Measurements from ENCODE around the gene DNAJC30. TPM values are rescaled to one million over a fixed set of nuclear protein-coding genes. Genes with fewer than 3 reads are reported as not detected.

DNAJC30 gene
- total and polyA plus RNA-seq, 2 of the 8 experiments (the other 6 are each of a cell fraction or from before 2014, with no cell fraction given), result 6.1 to 6.3 TPM

GRCh38 chr7:73727952-73728351, 44.7 kb upstream of the DNAJC30 start:
- Histone ChIP-seq H3K79me1 (ENCODE audit: low read depth, low read length) (no peaks in the 10 kb centered on the region), H3K27ac (ENCODE audit: low read depth, low read length) (no peak overlapping the region), H3K79me2 (ENCODE audit: control insufficient read depth in 1 of 2, insufficient read depth in 2 of 2, low read length in 2 of 2) (no peaks in the 10 kb centered on the region), H3K14ac (ENCODE audit: insufficient read length) (no peak overlapping the region), H3K27me3 (replicated peaks in 1 of 4; ENCODE audit: control insufficient read depth in 3 of 4, extremely low read depth in 1 of 4, insufficient read depth in 3 of 4, low read length in 3 of 4) (no peaks in the 10 kb centered on the region), H2BK20ac (ENCODE audit: low read length) (no peak overlapping the region), H3K4me1 (replicated peaks in 1 of 4; ENCODE audit: control insufficient read depth in 3 of 4, insufficient read depth in 4 of 4, low read length in 3 of 4) (no peaks in the 10 kb centered on the region), H4K20me1 (replicated peaks in 1 of 2; ENCODE audit: control insufficient read depth in 1 of 2, insufficient read depth in 2 of 2, low read length in 2 of 2) (peaks cover 0 to 3% of the 10 kb centered on the region in 2 experiments), H3K18ac (ENCODE audit: extremely low read depth, low read length) (no peak overlapping the region), H2BK5ac (ENCODE audit: low read depth, low read length) (no peak overlapping the region), H3K56ac (replicated peaks; ENCODE audit: insufficient read length, low read depth, low read length) (no peak overlapping the region), H3K23me2 (ENCODE audit: low read depth, low read length) (peaks cover 3% of the 10 kb centered on the region; the same call in 1 of the 2 replicates), H3K36me3 (ENCODE audit: control insufficient read depth in 2 of 4, insufficient read depth in 4 of 4, low read length in 3 of 4) (no peaks in the 10 kb centered on the region), H2AFZ (ENCODE audit: low read length) (no peak overlapping the region), H2BK15ac (ENCODE audit: low read length) (no peak overlapping the region), H4K8ac (ENCODE audit: extremely low read depth, insufficient read depth, low read length) (no peak overlapping the region), H3K9me3 (ENCODE audit: insufficient read depth in 2 of 2, low read depth in 1 of 2, low read length in 1 of 2) (no peaks in the 10 kb centered on the region), H4K5ac (ENCODE audit: insufficient read length, low read depth, low read length) (no peak overlapping the region), H3K23ac (ENCODE audit: insufficient read length) (no peak overlapping the region), H2AK5ac (ENCODE audit: low read depth, low read length) (no peak overlapping the region), H3K4ac (replicated peaks; ENCODE audit: insufficient read length, low read depth, low read length) (no peak overlapping the region), H3K9ac (replicated peaks in 1 of 4; ENCODE audit: extremely low read depth in 1 of 4, low read depth in 3 of 4, low read length in 3 of 4) (no peak overlapping the region), H3K4me3 (ENCODE audit: extremely low read depth in 1 of 4, insufficient read depth in 2 of 4, low read depth in 3 of 4, low read length in 4 of 4) (no peak overlapping the region), H2BK12ac (ENCODE audit: low read depth, low read length) (no peak overlapping the region), H4K91ac (replicated peaks; ENCODE audit: insufficient read length, low read length) (no peak overlapping the region), H2BK120ac (replicated peaks; ENCODE audit: low read depth, low read length) (no peak overlapping the region), H3K4me2 (ENCODE audit: insufficient read depth in 1 of 2, low read depth in 2 of 2, low read length in 2 of 2) (no peak overlapping the region)
- 64% methylated on average over 3 of the region's 3 CpGs; no CpG with 5 or more reads in 1 of the 2 experiments for WGBS, 2 experiments (ENCODE audit: extremely low coverage in 1 of 2, insufficient coverage in 1 of 2, insufficient read length in 1 of 2, insufficient replicate concordance in 2 of 2, low coverage in 1 of 2, low lambda C conversion rate in 2 of 2, missing lambda C conversion rate in 1 of 2)
- DNase-seq (ENCODE audit: low read depth in 1 of 2, low spot score in 2 of 2) (no peak), FAIRE-seq (no peak)
- TF ChIP-seq SRF (IDR thresholded peaks at IDR 0.05; ENCODE audit: low read depth, low read length) (no peak), CBX8 (IDR thresholded peaks at IDR 0.05; ENCODE audit: borderline replicate concordance, low read depth, low read length) (no peak), CEBPB (IDR thresholded peaks at IDR 0.05; ENCODE audit: low read depth, low read length) (no peak), ATF2 (IDR thresholded peaks at IDR 0.05; ENCODE audit: low read length) (no peak)
- ChIA-PET POLR2A (ENCODE audit: partially characterized antibody) (interaction anchor here (0.6 kb wide), 1 partner anchor 92 kb away, joined by 4 read pairs; no protein-coding TSS in a partner anchor), CTCF (ENCODE audit: partially characterized antibody) (interaction anchor here (0.8 to 2.1 kb wide), 8 partner anchors 17 to 127 kb away, joined by 3 to 16 read pairs (median 4); no protein-coding TSS in a partner anchor)
